Immature natural killer cell (primary cell): ENCODE measurements around the gene MEIS1. TPM values are rescaled to one million over a fixed set of nuclear protein-coding genes. Genes with fewer than 3 reads are reported as not detected.

Source experiments
- DNase-seq, 3 donors: peaks; one replicate each; pipeline ENCODE4 v3.0.0; 2022; ENCODE audit warnings: mixed read lengths in 1 of 3
- H3K27ac Mint-ChIP-seq, 6 donors: one replicate each; pipeline ENCODE4 v1.8.0; 2020; ENCODE audit warnings: mixed read lengths in 6 of 6, mild to moderate bottlenecking in 5 of 6, inconsistent platforms in 4 of 6, moderate library complexity in 3 of 6
- H3K27me3 Mint-ChIP-seq, 3 donors: one replicate each; pipeline ENCODE4 v1.8.0; 2020 to 2021; ENCODE audit warnings: low read depth in 3 of 3, mild to moderate bottlenecking in 3 of 3, mixed read lengths in 3 of 3, moderate library complexity in 3 of 3, inconsistent platforms in 1 of 3
- H3K36me3 Mint-ChIP-seq, 3 donors: one replicate each; pipeline ENCODE4 v1.8.0; 2020; ENCODE audit warnings: mixed read lengths in 3 of 3, inconsistent platforms in 2 of 3, mild to moderate bottlenecking in 2 of 3
- H3K4me1 Mint-ChIP-seq, 2 donors: one replicate each; pipeline ENCODE4 v1.8.0; 2020; ENCODE audit warnings: inconsistent platforms in 2 of 2, mild to moderate bottlenecking in 2 of 2, mixed read lengths in 2 of 2, moderate library complexity in 1 of 2
- H3K4me3 Mint-ChIP-seq, 5 donors: one replicate each; pipeline ENCODE4 v1.8.0; 2020; ENCODE audit warnings: mild to moderate bottlenecking in 5 of 5, mixed read lengths in 5 of 5, inconsistent platforms in 3 of 5, moderate library complexity in 3 of 5
- H3K9me3 Mint-ChIP-seq, 6 donors: one replicate each; pipeline ENCODE4 v1.8.0; 2020; ENCODE audit warnings: mild to moderate bottlenecking in 6 of 6, mixed read lengths in 6 of 6, inconsistent platforms in 4 of 6, moderate library complexity in 3 of 6
- polyA plus RNA-seq, 3 donors: library from polyadenylated mRNA; unstranded; fragments of 300-500 nt; fragmentation: Illumina TruSeq; gene quantifications; one replicate each; pipeline ENCODE4 v1.2.3, GENCODE V29; 2021

MEIS1 gene
- polyA plus RNA-seq, 3 donors from 2014 or later: 1.3 to 1.7 TPM; not detected in 1

GRCh38 chr2:66607152-66607551, 172.2 kb downstream of the MEIS1 start:
- Mint-ChIP-seq H3K36me3 (no peaks in the 10 kb centered on the region), H3K4me1 (no peaks in the 10 kb centered on the region), H3K9me3 (peaks cover 0 to 9% (median 3%) of the 10 kb centered on the region in 6 donors), H3K4me3 (no peak overlapping the region), H3K27me3 (peaks cover 0 to 1% (median 0%) of the 10 kb centered on the region in 3 donors), H3K27ac (no peak overlapping the region)
- DNase-seq: no peak
